ENCODE data around the gene UQCC3. TPM values are rescaled to one million over a fixed set of nuclear protein-coding genes. Genes with fewer than 3 reads are reported as not detected.
"Not testable (repeated sequence)": the region's sequence is repeated elsewhere in the genome, so short reads cannot be mapped to it uniquely, and the experiment has no call there.

The UQCC3 gene
- total RNA-seq, 1 experiment from 2014 or later = 17.9 TPM

DNA sequence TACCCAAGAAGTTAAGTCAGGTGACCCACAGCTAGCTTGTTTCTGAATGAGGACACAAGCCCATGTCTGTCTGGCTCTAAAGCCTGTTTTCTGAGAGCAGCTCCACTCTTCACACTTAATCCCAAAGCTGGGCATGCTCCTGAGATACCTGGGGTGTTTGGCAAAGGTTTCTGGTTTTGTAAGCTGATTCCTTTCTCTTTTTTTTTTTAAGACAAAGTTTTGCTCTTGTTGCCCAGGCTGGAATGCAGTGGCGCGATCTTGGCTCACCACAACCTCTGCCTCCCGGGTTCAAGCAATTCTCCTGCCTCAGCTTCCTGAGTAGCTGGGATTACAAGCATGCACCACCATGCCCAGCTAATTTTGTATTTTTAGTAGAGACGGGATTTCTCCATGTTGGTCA is 22.2 kb downstream of the UQCC3 start:
- POLR2A ChIA-PET = interaction anchor here (2.0 kb wide), 1 partner anchor 29 kb away, joined by 6 read pairs; the partner anchor contains the start of genes C11orf98 and CSKMT

DNA sequence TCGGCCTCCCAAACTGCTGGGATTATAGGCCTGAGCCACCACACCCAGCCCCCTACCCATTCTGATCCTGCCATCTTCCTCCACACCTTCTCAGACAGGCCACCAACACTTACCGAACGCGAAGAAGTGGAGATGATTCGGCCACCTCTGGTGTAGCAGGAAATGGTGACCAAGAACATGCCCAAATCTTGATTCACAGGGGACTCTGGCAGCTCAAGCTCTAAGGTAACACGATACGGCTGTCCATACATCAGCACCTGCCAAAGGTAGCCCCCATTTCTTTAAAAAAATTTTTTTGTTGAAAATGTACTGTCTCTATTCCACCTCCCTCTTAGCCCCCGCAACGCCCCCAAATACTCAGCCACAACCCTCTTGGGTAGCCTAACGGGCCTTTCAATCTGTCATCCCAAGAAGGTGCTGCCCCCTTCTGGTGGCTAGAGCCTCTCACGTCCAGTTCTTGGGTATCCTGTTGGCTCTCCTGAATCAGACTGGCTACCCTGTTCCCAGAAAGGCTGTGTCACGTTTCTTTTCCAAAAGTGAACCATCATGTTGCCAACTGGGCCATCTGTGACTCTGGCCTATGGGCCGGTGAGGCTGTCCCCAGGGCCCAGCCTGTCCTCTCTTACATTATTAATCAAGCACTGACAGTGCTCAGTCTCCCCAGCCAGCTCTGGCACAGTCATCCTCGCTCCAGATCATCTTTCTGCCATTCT is 23.1 kb downstream of the UQCC3 start:
- Histone ChIP-seq H3K4me2 (ENCODE audit: low read length) (no peak overlapping the region), H4K20me1 (ENCODE audit: insufficient read depth) (no peaks in the 10 kb centered on the region), H3K4me3 (replicated peaks in 1 of 2; ENCODE audit: low read depth in 1 of 2, low read length in 2 of 2) (no peak overlapping the region), H3K27ac (ENCODE audit: low read depth, low read length) (peak overlapping the region; percentile 56), H3K79me2 (ENCODE audit: insufficient read depth, low read length) (no peaks in the 10 kb centered on the region), H3K9ac (ENCODE audit: low read length) (no peak overlapping the region), H3K9me2 (ENCODE audit: insufficient read depth) (no peaks in the 10 kb centered on the region), H3K27me3 (ENCODE audit: insufficient read depth, low read length) (no peaks in the 10 kb centered on the region), H2AFZ (ENCODE audit: low read depth, low read length, poor library complexity, severe bottlenecking) (no peak overlapping the region), H3K9me3 (ENCODE audit: control insufficient read depth in 1 of 2, insufficient read depth in 1 of 2, low read depth in 1 of 2, low read length in 2 of 2) (no peaks in the 10 kb centered on the region), H3K4me1 (ENCODE audit: control insufficient read depth in 1 of 2, insufficient read depth in 2 of 2, low read length in 2 of 2) (no peaks in the 10 kb centered on the region), H3K36me3 (ENCODE audit: control insufficient read depth in 1 of 2, insufficient read depth in 2 of 2, low read length in 2 of 2) (peaks cover 19 to 30% of the 10 kb centered on the region in 2 experiments; a peak in 3 of 4 replicates)
- ATAC-seq = peak; percentile 90
- POLR2A ChIA-PET = interaction anchor here (1.7 to 2.0 kb wide), 2 partner anchors 26 to 30 kb away, joined by 3 to 6 read pairs; partner anchors contain the start of genes C11orf98 and CSKMT
- peak; percentile 72 for DNase-seq (ENCODE audit: low read depth, low spot score)
- CTCF ChIA-PET = interaction anchor here (0.6 to 3.7 kb wide), 8 partner anchors 8 to 300 kb away, joined by 3 to 15 read pairs (median 4); partner anchors contain the start of gene TUT1
- intact Hi-C loops (cut with micrococcal nuclease) = loop anchor here (2.0 to 5.0 kb wide), 2 partner anchors 14 to 297 kb away; no protein-coding TSS in a partner anchor
- no TSS peak for BruUV-seq (replicated peaks)
- RAD21 ChIA-PET (ENCODE audit: low non-redundant PET in 1 of 2, low total read pairs in 2 of 2, uncharacterized antibody in 2 of 2, unreplicated experiment in 2 of 2) = no interaction called here
- TF ChIP-seq SRF (IDR thresholded peaks at IDR 0.05; ENCODE audit: low read depth) (no peak), EZH2 (IDR thresholded peaks at IDR 0.05) (no peak), EZH2phosphoT487 (IDR thresholded peaks at IDR 0.05; ENCODE audit: borderline replicate concordance) (no peak), TCF7L2 (IDR thresholded peaks at IDR 0.05; ENCODE audit: borderline replicate concordance, extremely low read depth, insufficient read depth, insufficient read length) (no peak), ELF1 (IDR thresholded peaks at IDR 0.05; ENCODE audit: borderline replicate concordance, low read depth) (no peak), YY1 (IDR thresholded peaks at IDR 0.05; ENCODE audit: extremely low read depth, insufficient replicate concordance, low read depth, low read length) (no peak), POLR2AphosphoS5 (IDR thresholded peaks at IDR 0.05; ENCODE audit: low read depth, low read length) (0 out of 2 replicates have a peak, but pooled peaks have one; percentile 23), SP1 (IDR thresholded peaks at IDR 0.05; ENCODE audit: low read depth) (no peak), RAD21 (IDR thresholded peaks at IDR 0.05; ENCODE audit: low read depth) (peak; percentile 80), POLR2A (IDR thresholded peaks at IDR 0.05; ENCODE audit: borderline replicate concordance, extremely low read depth, insufficient read depth, insufficient read length) (no peak), JUND (IDR thresholded peaks at IDR 0.05) (no peak)
- TF ChIP-seq, protein P1, sequence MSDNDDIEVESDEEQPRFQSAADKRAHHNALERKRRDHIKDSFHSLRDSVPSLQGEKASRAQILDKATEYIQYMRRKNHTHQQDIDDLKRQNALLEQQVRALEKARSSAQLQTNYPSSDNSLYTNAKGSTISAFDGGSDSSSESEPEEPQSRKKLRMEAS (IDR thresholded peaks at IDR 0.05) = no peak
- TF ChIP-seq, protein P2, sequence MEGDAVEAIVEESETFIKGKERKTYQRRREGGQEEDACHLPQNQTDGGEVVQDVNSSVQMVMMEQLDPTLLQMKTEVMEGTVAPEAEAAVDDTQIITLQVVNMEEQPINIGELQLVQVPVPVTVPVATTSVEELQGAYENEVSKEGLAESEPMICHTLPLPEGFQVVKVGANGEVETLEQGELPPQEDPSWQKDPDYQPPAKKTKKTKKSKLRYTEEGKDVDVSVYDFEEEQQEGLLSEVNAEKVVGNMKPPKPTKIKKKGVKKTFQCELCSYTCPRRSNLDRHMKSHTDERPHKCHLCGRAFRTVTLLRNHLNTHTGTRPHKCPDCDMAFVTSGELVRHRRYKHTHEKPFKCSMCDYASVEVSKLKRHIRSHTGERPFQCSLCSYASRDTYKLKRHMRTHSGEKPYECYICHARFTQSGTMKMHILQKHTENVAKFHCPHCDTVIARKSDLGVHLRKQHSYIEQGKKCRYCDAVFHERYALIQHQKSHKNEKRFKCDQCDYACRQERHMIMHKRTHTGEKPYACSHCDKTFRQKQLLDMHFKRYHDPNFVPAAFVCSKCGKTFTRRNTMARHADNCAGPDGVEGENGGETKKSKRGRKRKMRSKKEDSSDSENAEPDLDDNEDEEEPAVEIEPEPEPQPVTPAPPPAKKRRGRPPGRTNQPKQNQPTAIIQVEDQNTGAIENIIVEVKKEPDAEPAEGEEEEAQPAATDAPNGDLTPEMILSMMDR (IDR thresholded peaks at IDR 0.05 in 2 of 3, conservative IDR thresholded peaks at IDR 0.05 in 1 of 3; ENCODE audit: borderline replicate concordance in 1 of 3, insufficient read depth in 1 of 3, low read depth in 2 of 3, low read length in 2 of 3) = peak; percentile 86 to 88 (median 87); a peak in 5 of 6 replicates
- TF ChIP-seq, protein P3, sequence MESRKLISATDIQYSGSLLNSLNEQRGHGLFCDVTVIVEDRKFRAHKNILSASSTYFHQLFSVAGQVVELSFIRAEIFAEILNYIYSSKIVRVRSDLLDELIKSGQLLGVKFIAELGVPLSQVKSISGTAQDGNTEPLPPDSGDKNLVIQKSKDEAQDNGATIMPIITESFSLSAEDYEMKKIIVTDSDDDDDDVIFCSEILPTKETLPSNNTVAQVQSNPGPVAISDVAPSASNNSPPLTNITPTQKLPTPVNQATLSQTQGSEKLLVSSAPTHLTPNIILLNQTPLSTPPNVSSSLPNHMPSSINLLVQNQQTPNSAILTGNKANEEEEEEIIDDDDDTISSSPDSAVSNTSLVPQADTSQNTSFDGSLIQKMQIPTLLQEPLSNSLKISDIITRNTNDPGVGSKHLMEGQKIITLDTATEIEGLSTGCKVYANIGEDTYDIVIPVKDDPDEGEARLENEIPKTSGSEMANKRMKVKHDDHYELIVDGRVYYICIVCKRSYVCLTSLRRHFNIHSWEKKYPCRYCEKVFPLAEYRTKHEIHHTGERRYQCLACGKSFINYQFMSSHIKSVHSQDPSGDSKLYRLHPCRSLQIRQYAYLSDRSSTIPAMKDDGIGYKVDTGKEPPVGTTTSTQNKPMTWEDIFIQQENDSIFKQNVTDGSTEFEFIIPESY (IDR thresholded peaks at IDR 0.05; ENCODE audit: extremely low read depth, insufficient replicate concordance, low read length) = no peak

More for the DNA sequence above, 22.2 kb downstream of the UQCC3 start:
- not testable (repeated sequence) for H3K4me2 ChIP-seq (ENCODE audit: low read length); H3K79me2 ChIP-seq (ENCODE audit: insufficient read depth, low read length); DNase-seq (ENCODE audit: low read depth, low spot score); H3K9me3 ChIP-seq (ENCODE audit: control insufficient read depth in 1 of 2, insufficient read depth in 1 of 2, low read depth in 1 of 2, low read length in 2 of 2); H4K20me1 ChIP-seq (ENCODE audit: insufficient read depth); H3K27me3 ChIP-seq (ENCODE audit: insufficient read depth, low read length); H3K9me2 ChIP-seq (ENCODE audit: insufficient read depth); H3K4me3 ChIP-seq (replicated peaks in 1 of 2; ENCODE audit: low read depth in 1 of 2, low read length in 2 of 2); H3K27ac ChIP-seq (ENCODE audit: low read depth, low read length); H2AFZ ChIP-seq (ENCODE audit: low read depth, low read length, poor library complexity, severe bottlenecking); BruUV-seq (replicated peaks); H3K9ac ChIP-seq (ENCODE audit: low read length); ATAC-seq; H3K4me1 ChIP-seq (ENCODE audit: control insufficient read depth in 1 of 2, insufficient read depth in 2 of 2, low read length in 2 of 2)
- CTCF ChIA-PET = interaction anchor here (0.8 to 3.7 kb wide), 4 partner anchors 9 to 299 kb away, joined by 4 to 15 read pairs (median 7); no protein-coding TSS in a partner anchor
- H3K36me3 ChIP-seq (ENCODE audit: control insufficient read depth in 1 of 2, insufficient read depth in 2 of 2, low read length in 2 of 2) = peaks cover 19 to 30% of the 10 kb centered on the region in 2 experiments; a peak in 3 of 4 replicates
- RAD21 ChIA-PET (ENCODE audit: low non-redundant PET in 1 of 2, low total read pairs in 2 of 2, uncharacterized antibody in 2 of 2, unreplicated experiment in 2 of 2) = interaction anchor here in 1 of 2 experiments (0.7 kb wide), 1 partner anchor 95 kb away, joined by 3 read pairs; no protein-coding TSS in a partner anchor
- intact Hi-C loops (cut with micrococcal nuclease) = loop anchor here (2.0 to 5.0 kb wide), 2 partner anchors 13 to 296 kb away; no protein-coding TSS in a partner anchor

Measured in HCT116 (cell line).